K562 (cell line): Measurements from ENCODE around the gene SPDYE16. TPM values are rescaled to one million over a fixed set of nuclear protein-coding genes. Genes with fewer than 3 reads are reported as not detected.
A peak's percentile ranks its signal among the peaks of the same experiment; 100 is the strongest.

Source experiments
- CBX3 ChIP-seq, 2 experiments: IDR thresholded peaks; 1 replicate in 1 of 2; 2 replicates in 1 of 2; pipeline ENCODE4 v1.6.1; 2012; ENCODE audit warnings: inconsistent platforms in 2 of 2, low read length in 2 of 2, borderline replicate concordance in 1 of 2, control low read depth in 1 of 2
- EP300 ChIP-seq: IDR thresholded peaks from 2 replicates; pipeline ENCODE4 v1.6.1; 2012; ENCODE audit warnings: low read length, improper control_type of control experiment
- FOXK2 ChIP-seq, 2 experiments: fragments of 450-650 bp; IDR thresholded peaks in 1 of 2; conservative IDR thresholded peaks in 1 of 2; 2 replicates each; pipeline ENCODE4 v1.6.1; 2016; ENCODE audit warnings: low read depth in 2 of 2, mild to moderate bottlenecking in 1 of 2
- FOXP4 ChIP-seq: sonication (generic); formaldehyde crosslinking; IDR thresholded peaks from 2 replicates; pipeline ENCODE4 v1.8.0; 2022; ENCODE audit warnings: mild to moderate bottlenecking, missing genetic modification reagents, borderline replicate concordance
- HDAC3 ChIP-seq: fragments of 450-650 bp; IDR thresholded peaks from 2 replicates; pipeline ENCODE4 v1.6.1; 2018; ENCODE audit warnings: borderline replicate concordance, mild to moderate bottlenecking, moderate library complexity; ENCODE audit not compliant: partially characterized antibody
- HES1 ChIP-seq: fragments of 450-650 bp; IDR thresholded peaks from 2 replicates; pipeline ENCODE4 v1.6.1; 2016; ENCODE audit warnings: low read depth, mild to moderate bottlenecking, moderate library complexity
- PCBP1 ChIP-seq: fragments of 200-400 bp; formaldehyde crosslinking; IDR thresholded peaks from 2 replicates; pipeline ENCODE4 v1.6.1; 2018; ENCODE audit warnings: mild to moderate bottlenecking, low read depth, low read length; ENCODE audit not compliant: poor library complexity, severe bottlenecking
- SIN3A ChIP-seq, 2 experiments: fragments of 150-350 bp in 1 of 2; IDR thresholded peaks; 2 replicates each; pipeline ENCODE4 v1.6.1; 2011 to 2016; ENCODE audit warnings: borderline replicate concordance in 2 of 2, low read depth in 2 of 2, low read length in 2 of 2, mild to moderate bottlenecking in 2 of 2, moderate library complexity in 2 of 2; ENCODE audit not compliant: control insufficient read depth in 1 of 2
- SMARCA5 ChIP-seq: fragments of 450-650 bp; IDR thresholded peaks from 2 replicates; pipeline ENCODE4 v1.6.1; 2016
- THRA ChIP-seq: fragments of 450-650 bp; IDR thresholded peaks from 2 replicates; pipeline ENCODE4 v1.6.1; 2017; ENCODE audit warnings: mild to moderate bottlenecking, moderate library complexity
- ZBTB17 ChIP-seq: fragments of 450-650 bp; formaldehyde crosslinking; IDR thresholded peaks from 2 replicates; pipeline ENCODE4 v1.4.0; 2020; ENCODE audit warnings: mild to moderate bottlenecking
- ZNF121 ChIP-seq: sonication (generic); formaldehyde crosslinking; conservative IDR thresholded peaks from 2 replicates; pipeline ENCODE4 v1.8.0; 2022; ENCODE audit warnings: missing genetic modification reagents
- ZNF780A ChIP-seq: fragments of 250-450 bp; sonication (Bioruptor Pico); IDR thresholded peaks from 2 replicates; pipeline ENCODE4 v1.5.0; 2021; ENCODE audit warnings: mild to moderate bottlenecking
- ZNF785 ChIP-seq: fragments of 250-450 bp; sonication (Bioruptor Pico); IDR thresholded peaks from 2 replicates; pipeline ENCODE4 v1.4.0; 2020; ENCODE audit warnings: mild to moderate bottlenecking
- polyA plus RNA-seq, 8 experiments: library from polyadenylated mRNA; depleted of rRNA in 4 of 8; stranded (reverse) in 5 of 8; unstranded in 3 of 8; fragments of >200 nt; fragmentation: Nextera tagmentation in 2 of 8; fragmentation: Illumina TruSeq in 1 of 8; extraction: Ambion mirVana in 2 of 8; extraction: Trizol in 1 of 8; gene quantifications; 2 replicates each; pipeline versions ENCODE4 v1.2.1 to v1.2.3, GENCODE V29; 2011 to 2014; ENCODE audit warnings: inconsistent platforms in 1 of 8, missing spikeins in 1 of 8
- total RNA-seq, 7 experiments: library from RNA; depleted of rRNA in 6 of 7; stranded (reverse); fragments of >200 nt in 6 of 7; fragmentation: Illumina TruSeq in 2 of 7; extraction: Trizol in 2 of 7; gene quantifications; 2 replicates each; pipeline versions ENCODE4 v1.2.1 to v1.2.3, GENCODE V29; 2011 to 2021; ENCODE audit warnings: low replicate concordance in 1 of 7
- TF ChIP-seq, protein P1 (sequence below): fragments of 450-650 bp; IDR thresholded peaks from 2 replicates; pipeline ENCODE4 v1.6.1; 2018; ENCODE audit warnings: mild to moderate bottlenecking, low read depth; ENCODE audit not compliant: partially characterized antibody

The SPDYE16 gene
- total and polyA plus RNA-seq, 9 of the 15 experiments (the other 6 are each of a cell fraction or from before 2014, with no cell fraction given), result 0.04 to 0.13 (median 0.06) TPM; not detected in 4

DNA sequence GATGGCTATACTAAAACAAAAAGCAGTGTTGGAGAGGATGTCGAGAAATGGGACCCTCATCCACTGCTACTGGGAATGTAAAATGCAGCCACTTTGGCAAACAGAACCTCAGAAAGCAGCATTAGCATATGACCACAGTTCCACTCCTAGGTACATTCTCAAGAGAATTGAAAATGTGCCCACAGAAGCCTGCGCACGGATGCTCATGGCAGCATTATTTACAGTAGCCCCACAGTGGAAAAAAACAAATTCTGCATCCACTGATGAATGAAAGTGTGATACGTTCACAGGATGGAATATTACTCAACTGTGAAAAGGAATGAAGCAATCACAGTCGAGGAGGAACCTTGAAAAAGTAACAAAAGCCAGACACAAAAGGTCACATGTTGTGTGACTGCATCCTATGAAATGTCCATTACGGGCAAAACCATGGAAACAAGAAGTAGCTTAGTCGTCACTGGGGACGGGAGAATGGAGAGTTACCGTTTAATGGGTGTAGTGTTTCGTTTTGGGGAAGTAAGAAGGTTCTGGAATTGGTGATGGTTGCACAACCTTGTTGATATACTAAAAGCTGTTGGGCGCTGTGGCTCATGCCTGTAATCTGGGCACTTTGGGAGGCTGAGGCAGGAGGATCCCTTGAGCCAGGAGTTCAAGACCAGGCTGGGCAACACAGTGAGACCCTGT is 35.2 kb downstream of the SPDYE16 start (continued):
- no peak for TF ChIP-seq FOXP4 (CRISPR knock-in tag)
- TF ChIP-seq HDAC3, result no peak
- 0 out of 2 replicates have a peak, but pooled peaks have one; percentile 48 for TF ChIP-seq SMARCA5
- TF ChIP-seq PCBP1, result no peak
- no peak for TF ChIP-seq THRA
- no peak for TF ChIP-seq CBX3 (IDR thresholded peaks at IDR 0.05; ENCODE audit: borderline replicate concordance in 1 of 2, low read length in 2 of 2)
- TF ChIP-seq ZBTB17, result 0 out of 2 replicates have a peak, but pooled peaks have one; percentile 10
- no peak for TF ChIP-seq HES1
- no peak for TF ChIP-seq ZNF780A (CRISPR knock-in tag)
- TF ChIP-seq ZNF121 (CRISPR knock-in tag), result peak; percentile 78
- TF ChIP-seq, protein P1, sequence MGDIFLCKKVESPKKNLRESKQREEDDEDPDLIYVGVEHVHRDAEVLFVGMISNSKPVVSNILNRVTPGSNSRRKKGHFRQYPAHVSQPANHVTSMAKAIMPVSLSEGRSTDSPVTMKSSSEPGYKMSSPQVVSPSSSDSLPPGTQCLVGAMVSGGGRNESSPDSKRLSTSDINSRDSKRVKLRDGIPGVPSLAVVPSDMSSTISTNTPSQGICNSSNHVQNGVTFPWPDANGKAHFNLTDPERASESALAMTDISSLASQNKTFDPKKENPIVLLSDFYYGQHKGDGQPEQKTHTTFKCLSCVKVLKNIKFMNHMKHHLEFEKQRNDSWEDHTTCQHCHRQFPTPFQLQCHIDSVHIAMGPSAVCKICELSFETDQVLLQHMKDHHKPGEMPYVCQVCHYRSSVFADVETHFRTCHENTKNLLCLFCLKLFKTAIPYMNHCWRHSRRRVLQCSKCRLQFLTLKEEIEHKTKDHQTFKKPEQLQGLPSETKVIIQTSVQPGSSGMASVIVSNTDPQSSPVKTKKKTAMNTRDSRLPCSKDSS, result no peak
- no peak for TF ChIP-seq EP300
- 0 out of 4 replicates have a peak, but pooled peaks of 1 of the 2 experiments have one; percentile 17 for TF ChIP-seq FOXK2 (conservative IDR thresholded peaks at IDR 0.05 in 1 of 2, IDR thresholded peaks at IDR 0.05 in 1 of 2; ENCODE audit: low read depth in 2 of 2)
- TF ChIP-seq SIN3A (IDR thresholded peaks at IDR 0.05; ENCODE audit: borderline replicate concordance in 2 of 2, control insufficient read depth in 1 of 2, low read depth in 2 of 2, low read length in 2 of 2), result no peak
- TF ChIP-seq ZNF785 (CRISPR knock-in tag), result no peak
